Measurements from ENCODE around the gene SIX1.
A peak's percentile ranks its signal among the peaks of the same experiment; 100 is the strongest.

SIX1 gene

GRCh38 chr14:60648934-60649874, at the start of gene SIX1:
Gene SIX1 (minus strand): TSS chr14:60649477. CDS start chr14:60649189, 288 bp downstream.
- intact Hi-C loops (cut with DNase I) = no loop called here
- DNase-seq = peak in 21 of 42 donors; percentile 11 to 57 (median 26)

DNA sequence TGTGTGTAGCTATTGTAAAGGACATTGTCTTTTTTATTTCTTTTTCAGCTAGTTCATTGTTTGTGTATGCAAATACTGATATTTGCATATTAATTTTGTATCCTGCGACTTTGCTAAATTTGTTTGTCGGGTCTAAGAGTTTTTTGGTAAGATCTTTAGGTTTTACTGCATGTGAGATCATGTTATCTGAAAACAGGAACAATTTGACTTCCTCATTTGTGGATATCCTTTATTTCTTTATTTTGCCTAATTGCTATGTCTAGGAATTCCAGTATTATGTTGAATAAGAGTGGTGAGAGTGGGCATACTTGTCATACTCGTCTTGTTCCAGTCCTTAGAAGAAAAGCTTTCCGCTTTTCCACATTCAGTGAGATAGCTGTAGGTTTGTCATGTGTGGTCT, 46.0 kb upstream of the SIX1 start:
- no peak for DNase-seq
- intact Hi-C loops (cut with DNase I) = no loop called here

DNA sequence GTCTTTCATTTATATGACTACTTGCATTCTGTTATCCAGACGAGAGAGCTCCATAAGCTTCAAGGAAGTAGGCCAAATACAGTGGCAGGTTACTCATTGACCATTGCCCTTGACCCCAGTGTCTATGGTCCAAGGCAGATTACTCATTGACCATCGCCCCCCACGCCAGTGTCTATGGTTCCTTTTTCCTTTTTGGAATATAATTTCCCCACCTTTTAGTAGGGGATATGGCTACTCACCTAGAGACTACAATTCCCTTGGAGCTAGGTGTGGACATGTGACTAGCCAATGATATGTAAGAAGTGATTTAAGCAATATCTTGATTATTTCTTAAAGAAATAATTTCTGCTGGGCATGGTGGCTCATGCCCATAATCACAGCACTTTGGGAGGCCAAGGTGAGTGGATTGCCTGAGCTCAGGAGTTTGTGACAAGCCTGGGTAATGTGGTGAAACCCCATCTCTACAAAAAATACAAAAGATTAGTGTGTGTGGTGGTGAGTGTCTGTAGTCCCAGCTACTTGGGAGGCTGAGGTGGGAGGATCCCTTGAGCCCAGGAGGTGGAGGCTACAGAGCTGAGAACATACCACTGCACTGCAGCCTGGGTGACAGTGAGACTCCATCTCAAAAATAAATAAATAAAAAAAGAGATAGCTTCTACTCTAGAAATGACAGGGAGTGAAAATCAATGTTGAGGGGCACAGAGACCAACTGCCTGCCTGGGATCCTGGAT, 42.3 kb upstream of the SIX1 start:
- intact Hi-C loops (cut with DNase I) = no loop called here
- no peak for DNase-seq

GRCh38 chr14:60686865-60687264, 37.6 kb upstream of the SIX1 start:
- intact Hi-C loops (cut with DNase I) = no loop called here
- no peak for DNase-seq

DNA sequence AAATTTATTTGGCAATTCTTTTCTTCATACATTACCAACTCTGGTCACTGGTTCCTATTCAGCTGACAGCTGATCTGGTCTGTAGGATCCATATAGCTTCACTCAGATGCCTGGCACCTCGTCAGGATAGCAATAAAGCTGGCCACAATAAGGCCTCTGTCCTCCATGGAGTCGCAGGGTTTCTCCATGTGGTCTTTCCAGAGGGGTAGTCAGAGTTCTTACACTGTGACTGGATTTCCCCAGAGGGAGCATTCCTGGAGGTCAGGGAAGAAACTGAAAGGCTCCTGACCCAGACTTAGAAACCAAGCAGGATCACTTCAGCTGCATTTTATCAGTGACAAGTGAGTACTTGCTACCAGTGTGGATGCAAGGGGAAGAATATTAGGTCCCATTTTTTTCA, 34.9 kb upstream of the SIX1 start:
- DNase-seq = no peak
- intact Hi-C loops (cut with DNase I) = no loop called here

GRCh38 chr14:60681271-60681670, 32.0 kb upstream of the SIX1 start:
- intact Hi-C loops (cut with DNase I) = no loop called here
- DNase-seq = no peak

- no peak for DNase-seq
Measured at GRCh38 chr14:60680511-60680910, 31.2 kb upstream of the SIX1 start.

DNA sequence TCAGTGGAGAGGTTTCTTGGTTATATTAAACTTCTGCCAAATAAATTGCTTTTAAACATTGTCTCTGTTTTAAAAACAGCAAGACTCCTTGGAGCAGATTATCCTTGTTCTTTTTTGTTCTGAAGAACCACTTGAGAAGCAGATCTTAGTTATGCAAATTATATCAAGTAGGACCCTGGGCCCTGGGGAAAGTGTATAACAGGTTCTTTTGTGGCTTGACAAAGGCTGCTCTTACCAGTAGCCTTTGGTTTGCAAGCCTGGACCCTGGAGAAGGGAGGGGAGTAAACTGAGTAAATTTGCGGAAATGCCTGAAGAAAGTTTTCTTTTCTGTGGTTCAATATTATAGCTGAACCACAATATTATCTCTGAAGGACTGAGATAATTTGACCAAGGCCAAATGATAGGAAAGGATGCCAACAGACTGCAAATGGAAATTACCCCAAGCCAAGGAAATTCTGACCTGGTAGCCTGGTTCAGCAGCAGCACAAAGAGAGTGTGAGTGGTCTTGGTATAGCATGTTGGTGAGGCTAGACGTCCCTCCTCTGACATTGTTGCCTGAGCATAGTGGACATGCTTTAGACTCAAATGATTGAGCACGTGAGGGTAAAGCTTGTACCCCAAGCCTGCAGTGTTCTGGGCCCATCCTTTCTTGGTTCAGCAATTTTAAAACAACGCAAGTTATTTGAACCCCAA, 30.4 kb upstream of the SIX1 start:
- intact Hi-C loops (cut with DNase I) = no loop called here
- DNase-seq = no peak

More at GRCh38 chr14:60680511-60680910, 31.2 kb upstream of the SIX1 start:
- intact Hi-C loops (cut with DNase I) = no loop called here

GRCh38 chr14:60677701-60678100, 28.4 kb upstream of the SIX1 start:
- intact Hi-C loops (cut with DNase I) = no loop called here
- DNase-seq = no peak

GRCh38 chr14:60670989-60671388, 21.7 kb upstream of the SIX1 start:
- intact Hi-C loops (cut with DNase I) = no loop called here
- no peak for DNase-seq

DNA sequence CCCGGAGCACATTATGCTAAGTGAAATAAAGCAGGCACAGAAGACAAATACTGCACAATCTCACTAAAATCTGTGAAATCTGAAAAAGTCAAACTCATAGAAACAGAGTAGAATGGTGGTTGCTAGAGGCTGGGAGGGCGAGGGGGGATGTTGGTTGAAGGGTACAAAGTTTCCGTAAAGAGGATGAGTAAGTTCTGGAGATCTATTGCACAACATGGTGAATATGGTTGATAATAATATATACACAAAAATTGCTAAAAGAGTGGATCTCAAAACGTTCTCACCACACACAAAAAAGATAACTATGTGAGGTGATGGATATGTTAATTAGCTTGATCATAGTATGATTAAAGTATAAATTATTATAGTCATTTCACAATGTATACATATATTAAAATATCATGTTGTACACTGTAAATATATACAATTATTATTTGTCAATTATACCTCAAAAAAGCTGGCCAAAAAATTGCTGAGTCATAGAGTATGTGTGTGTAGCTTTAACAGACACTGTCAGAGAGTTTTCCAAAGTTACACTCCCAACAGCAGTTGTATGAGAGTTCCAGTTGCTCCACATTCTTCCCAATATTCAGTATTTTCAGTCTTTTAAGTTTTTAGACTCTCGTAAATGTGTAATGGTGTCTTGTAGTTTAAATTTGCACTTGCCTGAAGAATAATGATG, 19.3 kb upstream of the SIX1 start:
- intact Hi-C loops (cut with DNase I) = no loop called here
- no peak for DNase-seq

- intact Hi-C loops (cut with DNase I) = no loop called here
- no peak for DNase-seq
Measured at GRCh38 chr14:60665177-60665550, 15.9 kb upstream of the SIX1 start.

- intact Hi-C loops (cut with DNase I) = no loop called here
- no peak for DNase-seq
Measured at GRCh38 chr14:60662982-60663381, 13.7 kb upstream of the SIX1 start.

DNA sequence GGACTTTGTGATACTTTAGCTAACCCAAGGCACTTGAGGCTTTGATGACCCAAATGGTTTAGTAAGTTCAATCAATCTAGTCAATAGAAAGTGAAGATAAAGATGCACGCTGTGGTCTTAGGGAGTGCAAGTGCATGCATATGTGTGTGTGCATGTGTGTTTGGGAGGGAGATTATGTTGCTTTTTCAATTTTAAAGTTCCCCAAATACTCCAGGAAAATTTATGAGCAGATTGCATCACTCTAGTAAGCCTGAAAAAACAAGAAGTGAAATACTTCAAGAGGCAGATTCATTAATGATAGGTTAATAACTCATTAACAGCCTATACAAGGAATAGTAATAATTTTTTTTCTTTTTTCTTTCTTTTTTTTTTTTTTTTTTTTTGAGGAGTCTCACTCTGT, 12.4 kb upstream of the SIX1 start:
- intact Hi-C loops (cut with DNase I) = no loop called here
- no peak for DNase-seq

DNA sequence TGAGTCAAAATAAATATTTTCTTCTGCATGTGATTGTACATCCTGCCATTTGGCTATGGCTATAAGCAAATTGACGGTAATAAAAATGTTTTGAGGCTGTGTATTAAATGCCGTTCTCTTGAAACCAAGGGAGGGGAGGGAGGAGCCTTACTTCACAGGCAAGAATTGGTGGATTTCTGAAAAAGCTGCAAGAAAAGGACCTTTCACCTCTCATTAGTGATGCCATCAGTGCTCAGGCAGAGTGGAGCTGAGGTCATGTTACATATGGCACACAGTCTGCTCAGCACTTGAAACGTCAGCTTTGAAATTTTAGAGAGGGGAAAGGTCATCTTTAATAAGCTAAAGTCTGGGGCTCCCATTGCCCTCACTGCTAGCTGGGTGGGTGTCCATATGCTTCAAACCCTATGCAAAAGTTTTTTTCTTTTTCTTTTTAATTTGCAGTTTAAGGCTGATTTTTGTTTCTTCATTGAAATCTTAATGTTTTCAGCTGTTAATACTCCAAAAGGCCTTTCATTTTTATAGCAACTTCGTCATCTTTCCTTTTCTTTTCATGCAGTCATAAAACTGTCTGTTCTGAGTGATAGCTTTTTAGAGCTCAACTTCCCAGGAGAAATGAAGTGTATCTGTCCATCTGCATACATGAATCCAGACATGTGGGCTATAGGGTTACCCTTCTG, 9.8 kb upstream of the SIX1 start:
- DNase-seq = no peak
- intact Hi-C loops (cut with DNase I) = loop anchor here (5.0 kb wide), 1 partner anchor 63 kb away; the partner anchor contains the start of gene SIX4

- no peak for DNase-seq
- intact Hi-C loops (cut with DNase I) = loop anchor here (5.0 kb wide), 1 partner anchor 64 kb away; the partner anchor contains the start of gene SIX4
Measured at GRCh38 chr14:60658211-60658690, 9.0 kb upstream of the SIX1 start.

DNA sequence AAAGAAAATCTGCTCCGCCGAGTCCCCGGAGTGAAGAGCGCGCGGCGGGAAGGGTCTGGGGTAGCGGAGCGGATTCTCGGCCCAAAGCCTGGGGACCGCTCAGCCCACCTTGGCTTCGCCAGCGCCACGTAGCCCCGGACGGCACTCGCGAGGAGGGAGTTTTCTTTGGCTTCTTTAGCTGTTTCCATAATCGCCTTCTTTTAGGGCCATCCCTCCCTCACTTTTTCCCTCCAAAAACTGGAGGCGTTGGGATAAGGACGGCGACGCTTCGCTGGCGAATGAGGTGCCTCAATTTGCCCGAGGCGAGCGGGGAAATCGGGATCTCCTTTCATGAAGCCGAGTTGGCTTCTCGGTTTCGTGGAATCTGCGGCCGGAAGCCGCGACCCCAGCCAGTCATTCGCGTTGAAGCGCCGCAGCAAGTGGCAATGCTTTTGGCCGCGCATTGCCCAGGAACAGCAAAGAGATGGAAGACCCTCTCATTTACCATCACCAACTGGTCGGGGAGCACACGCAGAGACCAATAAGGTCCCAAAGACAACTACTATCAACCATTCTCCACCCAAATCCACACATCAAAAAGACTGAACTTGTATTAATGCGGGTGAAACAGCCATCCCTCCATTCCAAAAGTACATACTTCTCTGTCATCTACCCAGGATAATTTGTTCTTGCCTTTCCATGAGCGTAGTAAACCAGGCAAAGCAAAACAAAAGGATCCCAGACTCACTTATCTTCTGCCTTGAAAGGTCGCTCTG, 8.4 kb upstream of the SIX1 start:
- intact Hi-C loops (cut with DNase I) = loop anchor here (5.0 kb wide), 1 partner anchor 65 kb away; the partner anchor contains the start of gene SIX4
- no peak for DNase-seq

Measured in head of caudate nucleus (tissue), 42 donors.